ENCODE data around the gene MCTP2.

Gene MCTP2

DNA sequence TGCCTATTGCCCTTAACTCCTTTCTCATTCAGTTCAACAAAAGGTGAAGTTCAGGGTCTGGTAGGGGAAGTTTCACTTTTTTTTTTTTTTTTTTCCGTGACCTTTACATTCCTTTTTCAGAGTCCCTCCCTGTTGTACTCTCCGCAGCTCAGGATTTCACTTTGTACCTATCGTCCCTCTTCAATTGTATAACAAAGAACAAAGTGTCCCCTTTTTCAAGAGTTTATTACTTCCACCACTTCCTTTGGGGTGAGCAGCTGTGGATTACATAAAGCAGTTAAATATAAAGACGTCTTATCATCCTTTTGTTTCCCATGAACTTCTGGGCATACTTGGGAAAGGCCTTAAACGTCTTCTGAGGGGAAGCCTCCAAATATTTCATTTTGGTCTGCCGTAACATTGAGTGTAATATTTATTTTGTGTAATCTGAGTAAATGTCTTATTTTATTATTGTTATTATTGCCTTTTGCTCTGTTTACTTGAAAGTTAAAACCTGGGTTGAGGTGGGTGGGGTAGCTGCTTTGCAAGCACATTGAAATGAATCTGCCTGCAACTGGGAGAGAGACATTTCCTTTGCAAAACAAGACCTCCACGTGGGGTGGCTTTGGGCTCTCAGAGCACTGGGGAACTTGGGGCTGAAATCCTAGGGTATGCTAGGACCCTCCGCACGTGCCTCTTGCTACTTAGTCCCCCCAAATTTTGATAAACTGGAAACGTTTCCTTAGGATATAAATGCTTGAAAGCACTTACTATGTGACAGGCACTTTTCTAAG is 169.4 kb downstream of the MCTP2 start:
- no peak for DNase-seq

DNA sequence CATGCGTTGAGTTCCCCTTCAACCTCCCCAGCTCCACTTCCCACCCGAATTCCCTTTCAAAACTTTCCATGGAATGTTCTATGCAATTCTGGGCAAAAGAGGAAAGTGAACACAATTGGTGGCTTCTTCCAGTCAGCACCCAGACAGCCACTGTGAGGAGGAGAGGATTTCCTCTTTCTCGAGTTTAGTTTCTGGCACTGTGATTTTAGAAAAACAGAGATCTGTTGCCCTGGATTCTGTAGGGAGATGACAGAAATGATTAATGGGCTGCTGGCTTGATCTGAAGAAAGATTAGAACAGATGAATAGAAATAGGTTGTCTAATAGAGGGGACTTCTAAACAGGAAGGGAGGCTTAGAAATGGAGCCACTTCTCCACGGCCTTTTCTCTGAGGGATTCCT is 172.0 kb downstream of the MCTP2 start:
- DNase-seq = no peak

GRCh38 chr15:94404733-94405283 is 173.4 kb downstream of the MCTP2 start:
- no peak for DNase-seq

DNA sequence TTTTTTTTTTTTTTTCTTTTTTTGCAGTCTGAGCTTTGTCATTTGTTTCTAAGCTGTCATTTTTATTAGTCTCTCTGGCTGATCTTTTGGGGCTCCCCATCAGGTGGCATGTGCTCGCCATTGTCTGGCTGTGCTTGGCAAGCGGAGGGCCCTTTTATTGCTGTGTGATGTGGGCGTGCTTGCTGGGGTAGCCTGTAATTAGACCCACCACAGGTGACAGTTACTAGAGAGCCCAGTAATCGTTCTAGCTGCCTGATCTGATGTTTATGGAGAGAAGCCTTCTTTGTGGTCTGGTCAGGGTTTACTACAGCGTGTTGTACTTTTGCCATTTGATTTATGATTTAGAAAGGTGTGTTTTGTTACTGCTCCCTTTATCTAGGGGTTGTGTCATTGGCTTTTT is 179.9 kb downstream of the MCTP2 start:
- no peak for DNase-seq

DNA sequence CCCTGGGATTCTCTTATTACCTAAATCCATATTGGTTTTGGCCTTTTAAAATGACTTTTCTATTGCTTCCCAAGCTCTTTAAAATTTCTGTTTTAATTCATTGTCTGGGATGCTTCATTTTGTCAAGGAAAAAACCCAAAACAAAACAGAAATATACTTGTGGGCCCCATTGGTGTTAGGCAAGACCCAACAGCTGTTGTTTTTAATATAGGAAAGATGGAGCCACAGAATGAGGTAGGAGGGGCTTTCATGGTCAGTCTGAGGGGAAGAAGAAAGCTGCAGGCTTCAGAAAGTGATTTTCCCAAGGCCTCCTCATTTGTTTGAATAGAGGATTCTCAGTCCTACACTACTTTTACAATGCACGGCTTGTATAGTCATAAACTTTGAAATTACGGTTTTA is 180.5 kb downstream of the MCTP2 start:
- no peak for DNase-seq

DNA sequence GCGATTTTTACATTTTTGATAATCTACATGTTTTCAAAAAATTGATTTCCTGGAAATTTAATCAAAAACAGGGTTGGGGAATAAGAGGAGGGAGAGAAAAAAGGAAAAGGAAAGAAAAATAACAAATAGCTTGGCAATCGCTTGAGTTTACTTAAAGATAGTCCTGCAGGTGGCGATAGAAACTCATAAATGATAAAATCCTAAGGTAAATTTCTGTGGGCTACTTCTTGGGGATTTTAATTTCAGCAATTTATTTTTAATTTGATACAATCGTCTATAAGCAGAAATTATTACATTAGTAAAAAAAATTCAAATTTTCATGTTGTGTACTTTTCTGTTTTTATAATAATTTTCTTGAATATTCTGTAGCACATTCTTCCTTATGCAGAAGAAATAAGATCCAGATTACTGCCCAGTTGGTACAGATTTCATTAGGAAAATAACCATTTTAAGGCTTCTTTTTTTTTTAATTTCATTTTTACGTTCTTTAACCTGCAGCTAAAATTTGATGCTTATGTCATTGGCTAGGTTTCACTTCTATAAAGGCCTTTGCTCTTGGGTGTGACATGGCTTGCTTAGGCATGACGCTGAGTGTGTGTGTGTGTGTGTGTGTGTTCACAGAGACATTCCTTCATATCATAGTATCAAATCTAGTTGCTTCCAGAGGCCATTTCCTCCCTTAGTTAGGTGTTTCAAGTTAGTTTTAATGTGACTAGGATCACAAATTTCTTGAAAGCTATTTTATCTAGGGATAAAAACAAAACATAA is 181.8 kb downstream of the MCTP2 start:
- no peak for DNase-seq

- DNase-seq = no peak
Observed at GRCh38 chr15:94414916-94415315, 183.6 kb downstream of the MCTP2 start.

GRCh38 chr15:94416267-94416666 is 184.9 kb downstream of the MCTP2 start:
- no peak for DNase-seq

- DNase-seq = no peak
Observed at GRCh38 chr15:94416820-94417219, 185.5 kb downstream of the MCTP2 start.

GRCh38 chr15:94417501-94418293 is 186.3 kb downstream of the MCTP2 start:
- no peak for DNase-seq

DNA sequence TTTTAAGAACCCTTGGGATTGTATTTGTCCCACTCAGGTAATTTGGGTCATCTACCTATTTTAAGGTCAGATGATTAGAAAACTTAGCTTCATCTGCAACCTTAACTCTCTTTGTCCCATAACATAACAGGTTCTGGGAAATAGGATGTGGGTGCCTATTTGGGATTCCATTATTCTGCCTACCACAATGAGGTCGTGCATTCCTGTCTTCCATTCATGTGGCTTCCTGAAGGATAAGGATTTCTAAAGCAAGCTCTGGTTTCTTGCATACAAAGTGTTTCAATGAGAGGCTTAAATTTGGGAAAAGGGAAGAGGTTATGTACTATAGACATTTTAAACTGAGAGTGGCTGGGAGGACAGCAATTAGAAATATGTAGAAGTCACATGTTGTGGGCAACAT is 190.3 kb downstream of the MCTP2 start:
- DNase-seq = no peak

- DNase-seq = no peak
Observed at GRCh38 chr15:94432279-94432678, 200.9 kb downstream of the MCTP2 start.

- no peak for DNase-seq
Observed at GRCh38 chr15:94439158-94439557, 207.8 kb downstream of the MCTP2 start.

DNA sequence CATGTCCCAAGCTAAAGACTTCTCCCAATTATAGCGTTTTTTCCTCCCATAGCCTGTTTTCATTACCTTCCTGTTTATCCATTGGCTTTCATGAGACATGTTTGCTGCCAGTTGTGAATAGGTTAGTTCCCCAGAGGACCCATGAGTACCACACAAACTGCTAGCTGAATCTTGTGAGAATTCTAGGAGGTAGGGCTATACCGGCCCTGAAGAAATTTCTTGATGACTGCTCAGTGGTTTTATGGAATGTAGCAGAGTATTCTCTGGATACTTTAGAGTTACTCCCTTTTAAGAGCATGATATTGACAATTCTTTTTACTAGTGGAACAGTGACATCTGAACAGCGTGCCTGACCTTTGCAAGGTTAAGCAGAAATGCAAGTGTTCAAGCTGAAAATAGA is 210.4 kb downstream of the MCTP2 start:
- no peak for DNase-seq

GRCh38 chr15:94442480-94442879 is 211.1 kb downstream of the MCTP2 start:
- DNase-seq = no peak

GRCh38 chr15:94443186-94443585 is 211.8 kb downstream of the MCTP2 start:
- DNase-seq = no peak

DNA sequence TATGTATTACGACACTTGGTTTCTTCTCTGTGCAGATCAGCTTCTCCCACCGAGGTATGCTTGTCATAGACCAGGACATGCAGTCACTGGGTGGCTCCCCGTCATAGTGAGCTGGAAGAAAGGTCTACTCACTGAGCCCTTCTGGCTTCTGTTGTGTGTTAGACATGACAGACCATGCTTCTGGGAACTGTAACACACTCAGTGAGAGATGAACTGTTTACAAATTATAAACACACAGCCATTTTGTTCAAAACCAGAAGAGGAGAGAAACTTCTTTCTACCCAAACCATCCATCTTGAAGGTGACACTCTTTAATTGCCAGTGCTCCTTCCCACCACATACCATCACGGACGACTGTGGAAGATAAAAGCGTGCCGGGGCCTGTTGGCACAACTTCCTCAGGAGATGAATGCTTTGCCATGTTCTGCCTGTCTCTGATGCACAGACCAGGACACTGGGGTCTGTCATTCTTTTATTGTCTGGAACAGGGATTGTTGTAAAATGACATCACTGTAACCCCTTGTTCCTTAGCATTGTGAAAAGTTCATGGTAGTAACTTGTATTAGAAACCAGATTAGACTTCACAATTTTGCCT is 214.3 kb downstream of the MCTP2 start:
- no peak for DNase-seq

DNA sequence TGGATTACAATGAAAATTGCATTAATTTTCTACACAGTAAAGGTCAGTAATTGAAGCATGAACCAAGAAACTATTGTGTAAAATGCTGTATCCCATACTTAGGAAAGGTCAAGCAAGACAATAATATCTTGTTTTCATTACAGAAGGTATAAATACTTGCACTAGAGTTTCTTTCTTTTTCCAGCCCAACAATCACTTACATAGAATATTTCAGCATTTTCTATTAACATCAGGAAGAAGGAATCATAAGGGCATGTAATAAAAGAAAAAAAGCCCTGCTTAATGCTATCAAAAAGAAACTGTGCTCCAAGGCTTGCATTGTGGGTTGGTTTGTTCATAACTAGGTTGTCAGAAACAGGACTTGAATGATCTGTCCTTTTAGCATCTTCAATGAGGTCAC is 215.1 kb downstream of the MCTP2 start:
- no peak for DNase-seq

DNA sequence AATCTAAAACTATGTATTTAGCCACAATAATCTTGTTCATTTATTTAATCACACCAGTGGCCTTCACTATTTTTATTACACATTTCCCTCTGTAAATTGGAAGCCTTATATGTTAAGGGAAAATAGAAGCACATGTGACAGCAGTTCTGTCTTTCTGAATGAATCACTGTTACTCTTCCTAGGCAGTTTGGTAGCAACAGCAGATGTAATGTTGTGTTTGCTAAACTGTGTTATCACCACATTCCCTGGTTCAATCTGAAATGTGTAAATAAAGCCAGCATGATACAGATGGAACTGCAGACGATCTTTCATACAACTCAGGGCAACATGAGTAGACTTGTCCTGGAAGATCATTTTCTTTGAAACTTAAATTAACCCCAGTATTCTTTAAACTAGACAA is 220.1 kb downstream of the MCTP2 start:
- no peak for DNase-seq

GRCh38 chr15:94453227-94453988 is 222.0 kb downstream of the MCTP2 start:
- DNase-seq = no peak

DNA sequence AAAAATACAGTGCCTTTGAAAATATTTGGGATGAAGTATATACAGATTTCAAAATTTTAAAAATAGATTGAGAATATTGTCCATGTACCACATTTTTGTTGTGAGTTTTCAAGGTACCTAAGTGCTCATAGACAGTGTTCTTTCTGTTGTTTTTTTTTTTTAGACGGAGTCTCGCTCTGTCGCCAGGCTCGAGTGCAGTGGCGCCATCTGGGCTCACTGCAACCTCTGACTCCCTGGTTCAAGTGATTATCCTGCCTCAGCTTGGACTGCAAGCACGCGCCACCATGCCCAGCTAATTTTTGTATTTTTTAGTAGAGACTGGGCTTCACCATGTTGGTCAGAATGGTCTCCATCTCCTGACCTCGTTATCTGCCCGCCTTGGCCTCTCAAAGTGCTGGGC is 223.9 kb downstream of the MCTP2 start:
- no peak for DNase-seq

GRCh38 chr15:94456226-94456625 is 224.9 kb downstream of the MCTP2 start:
- no peak for DNase-seq

All from activated T-cell treated with anti-CD3 and anti-CD28 coated beads for 4 hours (primary cell).